NB4 (cell line): ENCODE measurements around the gene SMAD9.

Experiments used
- CTCF ChIP-seq: IDR thresholded peaks from one replicate; pipeline ENCODE4 v1.5.1; 2012; ENCODE audit warnings: low read depth, low read length
- POLR2A ChIP-seq: IDR thresholded peaks from 2 replicates; pipeline ENCODE4 v1.6.1; 2011; ENCODE audit warnings: mild to moderate bottlenecking; ENCODE audit not compliant: insufficient read length; ENCODE audit errors: extremely low read depth

GRCh38 chr13:36919833-36920615 lies at the start of gene SMAD9:
- TF ChIP-seq CTCF, result no peak
- TF ChIP-seq POLR2A, result no peak
